A549 (cell line): Measurements from ENCODE around the gene PRR18. TPM values are rescaled to one million over a fixed set of nuclear protein-coding genes. Genes with fewer than 3 reads are reported as not detected.

Source experiments
- ATAC-seq, 2 experiments: fragments of 200-7000 bp in 1 of 2; fragments of >200 bp in 1 of 2; cut with Nextera tagmentation in 1 of 2; cut with Tn5 transposase in 1 of 2; 3 replicates each; pipeline versions ENCODE4 v1.8.0 to v1.9.1; 2018 to 2020; ENCODE audit warnings: mild to moderate bottlenecking in 1 of 2, moderate library complexity in 1 of 2
- CTCF ChIA-PET: fragments of 300-600 bp; sonication (Branson Sonifier 250); formaldehyde crosslinking; extraction: SDS; loops from one replicate; lab custom pipeline; 2021; ENCODE audit warnings: antibody characterized with exemption, inconsistent platforms; lab: Yijun Ruan, JAX
- POLR2A ChIA-PET: fragments of 350-600 bp; formaldehyde crosslinking; extraction: SDS; loops from one replicate; lab custom pipeline; 2021; ENCODE audit warnings: antibody characterized with exemption, inconsistent platforms; lab: Yijun Ruan, JAX
- DNase-seq, 2 experiments: peaks; one replicate each; pipeline versions ENCODE4 v3.0.0 to v3.0.0-alpha.2; 2011 to 2016; ENCODE audit warnings: low read depth in 1 of 2, low spot score in 1 of 2
- FAIRE-seq: peaks from 2 replicates; lab custom pipeline; 2011; peaks lifted over from hg19 to GRCh38; lab: Jason Lieb, UNC
- H3K27ac ChIP-seq, 2 experiments: fragments of >200 bp; sonication (Bioruptor Twin); formaldehyde crosslinking; 3 replicates each; pipeline ENCODE4 v1.5.1; 2016 to 2017
- H3K4me1 ChIP-seq: fragments of >200 bp; sonication (Bioruptor Twin); formaldehyde crosslinking; 3 replicates; pipeline ENCODE4 v1.6.1; 2016
- H3K4me2 ChIP-seq: fragments of >200 bp; sonication (Bioruptor Twin); formaldehyde crosslinking; 3 replicates; pipeline ENCODE4 v1.6.1; 2016
- H3K4me3 ChIP-seq: fragments of >200 bp; sonication (Bioruptor Twin); formaldehyde crosslinking; 3 replicates; pipeline ENCODE4 v1.5.1; 2016
- H3K9me3 ChIP-seq: fragments of >200 bp; sonication (Bioruptor Twin); formaldehyde crosslinking; 3 replicates; pipeline ENCODE4 v1.6.1; 2016
- CEBPB ChIP-seq, 2 experiments: fragments of >200 bp in 1 of 2; sonication (Bioruptor Twin) in 1 of 2; formaldehyde crosslinking in 1 of 2; IDR thresholded peaks; 2 replicates each; pipeline ENCODE4 v1.6.1; 2012 to 2016
- CHD2 ChIP-seq: fragments of 150-350 bp; IDR thresholded peaks from 2 replicates; pipeline ENCODE4 v1.6.1; 2014; ENCODE audit warnings: low read length; ENCODE audit not compliant: partially characterized antibody
- EHF ChIP-seq: fragments of 250-450 bp; sonication (Bioruptor Pico); IDR thresholded peaks from 2 replicates; pipeline ENCODE4 v1.5.0; 2020; ENCODE audit warnings: mild to moderate bottlenecking
- EHMT2 ChIP-seq: fragments of 200-600 bp; sonication (generic); IDR thresholded peaks from 2 replicates; pipeline ENCODE4 v1.6.1; 2016; ENCODE audit warnings: antibody characterized with exemption, low read depth, mild to moderate bottlenecking, moderate library complexity
- ESRRA ChIP-seq: fragments of 150-350 bp; IDR thresholded peaks from 2 replicates; pipeline ENCODE4 v1.6.1; 2014; ENCODE audit warnings: mild to moderate bottlenecking, low read length, borderline replicate concordance
- FOSB ChIP-seq: fragments of 250-450 bp; sonication (Bioruptor Pico); IDR thresholded peaks from 2 replicates; pipeline ENCODE4 v1.5.0; 2020; ENCODE audit warnings: mild to moderate bottlenecking, moderate library complexity
- FOSL2 ChIP-seq, 2 experiments: fragments of 450-650 bp in 1 of 2; fragments of >200 bp in 1 of 2; sonication (Bioruptor Twin) in 1 of 2; formaldehyde crosslinking; IDR thresholded peaks; 2 replicates each; pipeline versions ENCODE4 v1.5.0 to v1.6.1; 2016 to 2020; ENCODE audit warnings: mild to moderate bottlenecking in 1 of 2, moderate library complexity in 1 of 2
- GATA3 ChIP-seq: IDR thresholded peaks from 2 replicates; pipeline ENCODE4 v1.6.1; 2012; ENCODE audit warnings: borderline replicate concordance
- HOXA7 ChIP-seq: fragments of 250-450 bp; sonication (Bioruptor Pico); IDR thresholded peaks from 2 replicates; pipeline ENCODE4 v1.5.0; 2020; ENCODE audit warnings: mild to moderate bottlenecking, moderate library complexity
- HOXB13 ChIP-seq: fragments of 250-450 bp; sonication (Bioruptor Pico); IDR thresholded peaks from 2 replicates; pipeline ENCODE4 v1.5.0; 2020; ENCODE audit warnings: low read depth, mild to moderate bottlenecking, moderate library complexity
- HOXB5 ChIP-seq: fragments of 250-450 bp; sonication (Bioruptor Pico); IDR thresholded peaks from 2 replicates; pipeline ENCODE4 v1.5.0; 2020; ENCODE audit warnings: mild to moderate bottlenecking, moderate library complexity
- JUNB ChIP-seq: fragments of >200 bp; sonication (Bioruptor Twin); formaldehyde crosslinking; IDR thresholded peaks from 2 replicates; pipeline ENCODE4 v1.6.1; 2016
- KDM5A ChIP-seq: fragments of 200-600 bp; sonication (generic); IDR thresholded peaks from 2 replicates; pipeline ENCODE4 v1.6.1; 2016; ENCODE audit warnings: antibody characterized with exemption, mild to moderate bottlenecking
- MAFK ChIP-seq: fragments of 450-650 bp; IDR thresholded peaks from 2 replicates; pipeline ENCODE4 v1.6.1; 2014; ENCODE audit not compliant: partially characterized antibody
- MAZ ChIP-seq: fragments of 150-350 bp; IDR thresholded peaks from 2 replicates; pipeline ENCODE4 v1.6.1; 2014; ENCODE audit warnings: antibody characterized with exemption, low read depth, low read length, borderline replicate concordance
- MYC ChIP-seq: IDR thresholded peaks from 2 replicates; pipeline ENCODE4 v1.6.1; 2012; ENCODE audit warnings: mild to moderate bottlenecking, inconsistent platforms, low read length, improper control_type of control experiment, borderline replicate concordance
- NFE2L2 ChIP-seq: fragments of 150-350 bp; conservative IDR thresholded peaks from 2 replicates; pipeline ENCODE4 v1.6.1; 2014; ENCODE audit warnings: low read length
- NR3C1 ChIP-seq: fragments of >200 bp; sonication (Bioruptor Twin); formaldehyde crosslinking; IDR thresholded peaks from 3 replicates; pipeline ENCODE4 v1.6.1; 2017
- PHF8 ChIP-seq: fragments of 200-600 bp; sonication (generic); IDR thresholded peaks from 2 replicates; pipeline ENCODE4 v1.6.1; 2016; ENCODE audit warnings: low read depth, mild to moderate bottlenecking, antibody characterized with exemption, moderate library complexity, borderline replicate concordance
- RARB ChIP-seq: fragments of 250-450 bp; sonication (Bioruptor Pico); IDR thresholded peaks from 2 replicates; pipeline ENCODE4 v1.8.0; 2021; ENCODE audit warnings: mild to moderate bottlenecking, moderate library complexity
- RCOR1 ChIP-seq: fragments of 150-350 bp; IDR thresholded peaks from 2 replicates; pipeline ENCODE4 v1.6.1; 2014; ENCODE audit warnings: antibody characterized with exemption, low read length, low read depth
- TFCP2L1 ChIP-seq: fragments of 250-450 bp; sonication (Bioruptor Pico); IDR thresholded peaks from 2 replicates; pipeline ENCODE4 v1.5.0; 2021; ENCODE audit warnings: mild to moderate bottlenecking
- TP53 ChIP-seq: fragments of 250-450 bp; sonication (Bioruptor Pico); IDR thresholded peaks from 2 replicates; pipeline ENCODE4 v1.5.0; 2021; ENCODE audit warnings: mild to moderate bottlenecking, moderate library complexity
- ZC3H11A ChIP-seq: fragments of 450-650 bp; IDR thresholded peaks from 2 replicates; pipeline ENCODE4 v1.6.1; 2014; ENCODE audit warnings: antibody characterized with exemption, mild to moderate bottlenecking
- ZFP36 ChIP-seq: fragments of 450-650 bp; IDR thresholded peaks from 2 replicates; pipeline ENCODE4 v1.6.1; 2014; ENCODE audit warnings: borderline replicate concordance; ENCODE audit not compliant: partially characterized antibody
- ZSCAN20 ChIP-seq: fragments of 250-450 bp; sonication (Bioruptor Pico); IDR thresholded peaks from 2 replicates; pipeline ENCODE4 v1.8.0; 2022; ENCODE audit warnings: mild to moderate bottlenecking, moderate library complexity
- WGBS: methylation state at CpG from one replicate; pipeline ENCODE4 v1.1.6; 2017; ENCODE audit errors: missing lambda C conversion rate; 5-methylcytosine and 5-hydroxymethylcytosine counted together
- polyA plus RNA-seq, 4 experiments: library from polyadenylated mRNA; depleted of rRNA in 3 of 4; stranded (reverse); fragments of >200 nt; fragmentation: RNase III in 1 of 4; extraction: RNeasy Plus Mini Kit Qiagen cat#74134 plus additional on column Dnase treatment in 1 of 4; gene quantifications; 2 replicates in 3 of 4; 3 replicates in 1 of 4; pipeline ENCODE4 v1.2.3, GENCODE V29; 2011 to 2017
- TF ChIP-seq, protein P1 (sequence below): fragments of 150-350 bp; IDR thresholded peaks from 2 replicates; pipeline ENCODE4 v1.6.1; 2014; ENCODE audit warnings: low read depth, mild to moderate bottlenecking, low read length
- TF ChIP-seq, protein P2 (sequence below): fragments of 200-600 bp; sonication (generic); IDR thresholded peaks from 2 replicates; pipeline ENCODE4 v1.6.1; 2016; ENCODE audit warnings: antibody characterized with exemption, mild to moderate bottlenecking, moderate library complexity
- TF ChIP-seq, protein P3 (sequence below): fragments of >200 bp; sonication (Bioruptor Twin); formaldehyde crosslinking; IDR thresholded peaks from 3 replicates; pipeline ENCODE4 v1.5.1; 2016
- TF ChIP-seq, protein P4 (sequence below): IDR thresholded peaks from 2 replicates; pipeline ENCODE4 v1.6.1; 2012

Gene PRR18
- polyA plus RNA-seq, 2 of the 4 experiments (the other 2 are of a cell fraction) = 0.08 to 0.13 TPM

DNA sequence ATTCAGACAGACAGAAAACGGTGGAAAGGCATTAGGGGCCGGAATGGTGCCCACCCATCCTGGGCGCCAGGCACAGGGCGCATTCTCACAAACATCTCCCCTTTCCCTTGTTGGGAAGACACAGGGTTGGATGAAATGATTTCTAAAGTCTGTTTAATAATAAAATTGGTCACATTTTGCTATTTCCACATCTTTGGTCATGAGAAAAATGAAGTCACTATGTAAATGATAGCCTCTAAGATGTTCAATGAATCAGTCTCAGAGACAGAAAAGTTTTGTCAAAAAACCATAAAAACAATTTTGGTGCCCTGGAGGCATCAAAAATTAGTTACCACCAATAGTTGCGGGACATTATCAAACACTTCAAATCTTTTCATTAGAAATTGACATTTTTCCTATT lies 40.7 kb downstream of the PRR18 start (continued):
- TF ChIP-seq CHD2 = no peak
- no peak for TF ChIP-seq NFE2L2
- TF ChIP-seq NR3C1 = no peak
- no peak for TF ChIP-seq EHMT2
- TF ChIP-seq MYC = no peak
- no peak for TF ChIP-seq RCOR1
- TF ChIP-seq CEBPB (IDR thresholded peaks at IDR 0.05) = no peak
- no peak for TF ChIP-seq MAZ

DNA sequence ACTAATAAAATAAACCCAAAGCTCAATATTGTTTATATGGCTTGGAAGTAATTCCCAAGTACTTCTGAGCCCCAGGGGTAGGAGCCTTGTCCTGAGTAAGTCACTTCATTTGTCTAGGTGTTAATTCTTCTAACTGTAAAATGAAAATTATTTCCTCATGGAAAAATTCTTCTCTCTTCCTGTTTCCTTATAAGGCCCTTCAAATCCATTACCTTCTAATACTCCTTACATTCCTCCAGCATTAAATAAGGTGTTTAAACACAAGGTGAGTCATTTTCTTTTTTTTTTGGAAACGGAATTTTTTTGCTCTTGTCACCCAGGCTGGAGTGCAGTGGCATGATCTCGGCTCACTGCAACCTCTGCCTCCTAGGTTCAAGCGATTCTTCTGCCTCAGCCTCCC lies 41.9 kb downstream of the PRR18 start:
- POLR2A ChIA-PET = no interaction called here
- Histone ChIP-seq H3K27ac (no peak overlapping the region), H3K4me1 (no peaks in the 10 kb centered on the region), H3K4me2 (no peak overlapping the region), H3K9me3 (no peaks in the 10 kb centered on the region), H3K4me3 (no peak overlapping the region)
- FAIRE-seq = no peak
- TF ChIP-seq JUNB (no peak), TFCP2L1 (no peak), HOXA7 (no peak), ZFP36 (no peak), ESRRA (no peak), MYC (no peak), MAFK (no peak), HOXB5 (CRISPR knock-in tag) (no peak), FOSB (no peak), EHF (CRISPR knock-in tag) (no peak), TP53 (CRISPR knock-in tag) (no peak), ZSCAN20 (no peak)
- TF ChIP-seq, protein P1, sequence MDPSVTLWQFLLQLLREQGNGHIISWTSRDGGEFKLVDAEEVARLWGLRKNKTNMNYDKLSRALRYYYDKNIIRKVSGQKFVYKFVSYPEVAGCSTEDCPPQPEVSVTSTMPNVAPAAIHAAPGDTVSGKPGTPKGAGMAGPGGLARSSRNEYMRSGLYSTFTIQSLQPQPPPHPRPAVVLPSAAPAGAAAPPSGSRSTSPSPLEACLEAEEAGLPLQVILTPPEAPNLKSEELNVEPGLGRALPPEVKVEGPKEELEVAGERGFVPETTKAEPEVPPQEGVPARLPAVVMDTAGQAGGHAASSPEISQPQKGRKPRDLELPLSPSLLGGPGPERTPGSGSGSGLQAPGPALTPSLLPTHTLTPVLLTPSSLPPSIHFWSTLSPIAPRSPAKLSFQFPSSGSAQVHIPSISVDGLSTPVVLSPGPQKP = no peak
- TF ChIP-seq, protein P2, sequence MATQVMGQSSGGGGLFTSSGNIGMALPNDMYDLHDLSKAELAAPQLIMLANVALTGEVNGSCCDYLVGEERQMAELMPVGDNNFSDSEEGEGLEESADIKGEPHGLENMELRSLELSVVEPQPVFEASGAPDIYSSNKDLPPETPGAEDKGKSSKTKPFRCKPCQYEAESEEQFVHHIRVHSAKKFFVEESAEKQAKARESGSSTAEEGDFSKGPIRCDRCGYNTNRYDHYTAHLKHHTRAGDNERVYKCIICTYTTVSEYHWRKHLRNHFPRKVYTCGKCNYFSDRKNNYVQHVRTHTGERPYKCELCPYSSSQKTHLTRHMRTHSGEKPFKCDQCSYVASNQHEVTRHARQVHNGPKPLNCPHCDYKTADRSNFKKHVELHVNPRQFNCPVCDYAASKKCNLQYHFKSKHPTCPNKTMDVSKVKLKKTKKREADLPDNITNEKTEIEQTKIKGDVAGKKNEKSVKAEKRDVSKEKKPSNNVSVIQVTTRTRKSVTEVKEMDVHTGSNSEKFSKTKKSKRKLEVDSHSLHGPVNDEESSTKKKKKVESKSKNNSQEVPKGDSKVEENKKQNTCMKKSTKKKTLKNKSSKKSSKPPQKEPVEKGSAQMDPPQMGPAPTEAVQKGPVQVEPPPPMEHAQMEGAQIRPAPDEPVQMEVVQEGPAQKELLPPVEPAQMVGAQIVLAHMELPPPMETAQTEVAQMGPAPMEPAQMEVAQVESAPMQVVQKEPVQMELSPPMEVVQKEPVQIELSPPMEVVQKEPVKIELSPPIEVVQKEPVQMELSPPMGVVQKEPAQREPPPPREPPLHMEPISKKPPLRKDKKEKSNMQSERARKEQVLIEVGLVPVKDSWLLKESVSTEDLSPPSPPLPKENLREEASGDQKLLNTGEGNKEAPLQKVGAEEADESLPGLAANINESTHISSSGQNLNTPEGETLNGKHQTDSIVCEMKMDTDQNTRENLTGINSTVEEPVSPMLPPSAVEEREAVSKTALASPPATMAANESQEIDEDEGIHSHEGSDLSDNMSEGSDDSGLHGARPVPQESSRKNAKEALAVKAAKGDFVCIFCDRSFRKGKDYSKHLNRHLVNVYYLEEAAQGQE = no peak
- CTCF ChIA-PET = no interaction called here
- WGBS = 69% methylated on average over 3 of the region's 3 CpGs
- no peak for ATAC-seq
- DNase-seq = no peak

DNA sequence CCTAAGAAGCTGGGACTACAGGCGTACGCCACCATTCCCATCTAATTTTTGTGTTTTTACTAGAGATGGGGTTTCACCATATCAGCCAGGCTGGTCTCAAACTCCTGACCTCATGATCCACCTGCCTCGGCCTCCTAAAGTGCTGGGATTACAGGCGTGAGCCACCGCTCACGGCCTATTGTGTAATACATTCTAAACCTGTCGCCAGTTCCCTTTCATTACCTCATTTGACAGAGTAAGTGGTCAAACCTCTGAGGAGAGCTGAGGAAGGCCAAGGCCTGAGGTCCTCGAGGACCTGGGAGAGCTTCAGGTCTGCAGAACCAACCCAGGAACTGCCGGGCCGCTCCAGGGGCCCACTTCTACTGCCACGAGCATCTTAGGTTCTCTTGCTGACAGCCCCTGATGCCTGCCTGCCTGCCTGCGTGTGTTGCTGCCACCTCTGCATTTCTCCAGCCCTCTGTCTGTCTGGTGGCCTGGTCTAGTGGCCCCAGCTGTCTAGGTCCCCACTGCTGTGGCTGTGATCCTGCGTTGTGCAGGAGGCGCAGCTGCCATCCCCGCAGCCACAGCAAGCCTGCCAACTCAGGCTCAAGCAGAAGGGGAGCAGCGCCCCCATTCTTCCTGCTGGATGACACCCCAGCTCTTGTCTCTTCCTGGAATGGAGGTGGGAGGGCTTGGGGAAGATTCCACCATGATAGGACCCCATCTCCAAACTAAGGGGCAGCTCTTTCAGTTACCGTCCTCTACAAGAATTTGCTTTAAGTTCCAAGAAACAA lies 45.3 kb downstream of the PRR18 start:
- Histone ChIP-seq H3K27ac (no peak overlapping the region), H3K4me1 (no peaks in the 10 kb centered on the region), H3K4me3 (no peak overlapping the region), H3K4me2 (no peak overlapping the region), H3K9me3 (no peaks in the 10 kb centered on the region)
- DNase-seq (no peak), ATAC-seq (no peak), FAIRE-seq (no peak)
- CTCF ChIA-PET = interaction anchor here (0.6 to 1.4 kb wide), 4 partner anchors 12 to 380 kb away, joined by 3 read pairs; no protein-coding TSS in a partner anchor
- 79% methylated on average over 14 of the region's 17 CpGs for WGBS
- POLR2A ChIA-PET = no interaction called here
- no peak for TF ChIP-seq CHD2
- TF ChIP-seq RARB = no peak
- TF ChIP-seq FOSL2 (IDR thresholded peaks at IDR 0.05) = no peak
- no peak for TF ChIP-seq FOSL2 (CRISPR knock-in tag; IDR thresholded peaks at IDR 0.05)
- TF ChIP-seq, protein P3, sequence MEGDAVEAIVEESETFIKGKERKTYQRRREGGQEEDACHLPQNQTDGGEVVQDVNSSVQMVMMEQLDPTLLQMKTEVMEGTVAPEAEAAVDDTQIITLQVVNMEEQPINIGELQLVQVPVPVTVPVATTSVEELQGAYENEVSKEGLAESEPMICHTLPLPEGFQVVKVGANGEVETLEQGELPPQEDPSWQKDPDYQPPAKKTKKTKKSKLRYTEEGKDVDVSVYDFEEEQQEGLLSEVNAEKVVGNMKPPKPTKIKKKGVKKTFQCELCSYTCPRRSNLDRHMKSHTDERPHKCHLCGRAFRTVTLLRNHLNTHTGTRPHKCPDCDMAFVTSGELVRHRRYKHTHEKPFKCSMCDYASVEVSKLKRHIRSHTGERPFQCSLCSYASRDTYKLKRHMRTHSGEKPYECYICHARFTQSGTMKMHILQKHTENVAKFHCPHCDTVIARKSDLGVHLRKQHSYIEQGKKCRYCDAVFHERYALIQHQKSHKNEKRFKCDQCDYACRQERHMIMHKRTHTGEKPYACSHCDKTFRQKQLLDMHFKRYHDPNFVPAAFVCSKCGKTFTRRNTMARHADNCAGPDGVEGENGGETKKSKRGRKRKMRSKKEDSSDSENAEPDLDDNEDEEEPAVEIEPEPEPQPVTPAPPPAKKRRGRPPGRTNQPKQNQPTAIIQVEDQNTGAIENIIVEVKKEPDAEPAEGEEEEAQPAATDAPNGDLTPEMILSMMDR = no peak
- TF ChIP-seq HOXB13 = no peak
- TF ChIP-seq GATA3 = no peak
- TF ChIP-seq ZC3H11A = no peak
- TF ChIP-seq KDM5A = no peak
- TF ChIP-seq ESRRA = no peak
- no peak for TF ChIP-seq PHF8
- TF ChIP-seq, protein P4, sequence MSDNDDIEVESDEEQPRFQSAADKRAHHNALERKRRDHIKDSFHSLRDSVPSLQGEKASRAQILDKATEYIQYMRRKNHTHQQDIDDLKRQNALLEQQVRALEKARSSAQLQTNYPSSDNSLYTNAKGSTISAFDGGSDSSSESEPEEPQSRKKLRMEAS = no peak
